GM18498 (cell line): ENCODE results near the gene SIPA1L3.

Experiments
- ATAC-seq: cut with Tn5 transposase; IDR thresholded peaks from one replicate; pipeline ENCODE4 v1.9.1; 2021; ENCODE audit warnings: mild to moderate bottlenecking, moderate library complexity; ENCODE audit not compliant: unreplicated experiment

SIPA1L3 gene

DNA sequence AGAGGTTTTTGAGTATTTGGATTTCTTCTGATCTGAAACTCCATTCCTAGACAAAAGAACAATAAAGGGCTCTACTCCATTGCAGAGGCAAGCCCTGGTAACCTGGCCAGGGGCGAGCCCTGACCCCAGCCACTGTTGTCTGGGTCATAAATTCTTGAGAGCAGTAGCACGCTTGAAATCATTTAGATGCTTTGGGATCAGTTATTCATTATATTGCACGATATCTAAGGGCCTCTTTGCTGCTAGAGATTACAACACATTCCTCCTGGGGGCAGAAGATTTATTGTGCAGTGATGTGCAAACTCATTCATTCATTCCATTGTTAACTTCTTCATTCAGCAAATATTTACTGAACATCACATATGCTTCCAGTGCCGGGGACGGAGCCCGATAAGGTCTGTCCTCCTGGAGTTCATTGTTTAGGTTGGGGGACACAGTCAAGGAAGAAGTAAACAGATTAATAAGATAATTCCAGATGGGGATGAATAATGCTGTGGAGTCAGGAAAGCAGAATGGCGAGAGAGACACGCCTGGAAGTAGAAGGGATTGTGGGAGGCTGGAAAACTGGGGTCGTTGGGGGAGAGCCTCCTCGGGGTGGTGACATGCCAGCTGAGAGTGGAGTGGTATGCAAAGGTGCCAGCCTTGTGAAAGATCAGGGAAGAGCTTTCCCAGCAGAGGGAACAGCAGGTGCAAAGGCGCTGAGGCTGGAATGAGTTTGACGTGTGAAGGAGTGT lies 34.9 kb downstream of the SIPA1L3 start:
- no peak for ATAC-seq

DNA sequence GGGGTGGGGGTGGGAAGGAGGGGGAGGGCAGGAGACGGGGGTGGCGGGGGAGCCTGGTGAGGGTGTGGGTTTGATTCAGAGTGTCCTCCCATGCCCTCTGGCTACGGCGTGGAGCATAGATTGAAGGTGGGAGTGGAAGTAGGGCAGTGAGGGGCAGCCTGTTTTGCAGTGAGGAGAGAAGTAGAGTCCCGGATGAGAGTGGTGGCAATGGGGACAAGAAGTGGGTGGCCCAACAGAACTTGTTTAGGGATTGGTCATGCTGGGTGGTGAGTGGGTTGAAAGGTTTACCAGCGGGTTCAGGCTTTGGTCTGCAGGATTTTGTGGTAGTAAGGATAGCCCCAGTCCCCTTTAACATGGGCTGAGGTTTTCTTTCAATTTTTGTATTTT lies 35.5 kb downstream of the SIPA1L3 start:
- no peak for ATAC-seq

DNA sequence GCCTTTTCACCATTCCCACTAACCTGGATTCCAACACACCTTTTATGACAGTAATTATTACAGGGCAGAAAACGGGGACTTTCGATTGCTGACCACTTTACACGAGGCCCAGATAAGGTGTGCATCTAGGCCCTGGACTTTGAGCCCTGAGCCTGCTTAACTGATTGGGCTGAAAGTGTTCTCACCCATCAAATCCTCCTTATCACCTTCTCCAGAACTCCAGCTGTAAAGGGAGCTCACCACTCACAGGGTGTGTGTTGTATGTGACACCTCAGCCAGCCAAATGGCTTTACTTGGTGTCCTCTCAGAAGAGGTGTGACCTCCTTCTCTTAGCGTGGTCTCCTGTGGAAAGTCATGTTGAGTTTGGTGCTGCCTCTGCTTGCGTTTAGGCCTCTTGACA lies 36.5 kb downstream of the SIPA1L3 start:
- ATAC-seq: no peak

DNA sequence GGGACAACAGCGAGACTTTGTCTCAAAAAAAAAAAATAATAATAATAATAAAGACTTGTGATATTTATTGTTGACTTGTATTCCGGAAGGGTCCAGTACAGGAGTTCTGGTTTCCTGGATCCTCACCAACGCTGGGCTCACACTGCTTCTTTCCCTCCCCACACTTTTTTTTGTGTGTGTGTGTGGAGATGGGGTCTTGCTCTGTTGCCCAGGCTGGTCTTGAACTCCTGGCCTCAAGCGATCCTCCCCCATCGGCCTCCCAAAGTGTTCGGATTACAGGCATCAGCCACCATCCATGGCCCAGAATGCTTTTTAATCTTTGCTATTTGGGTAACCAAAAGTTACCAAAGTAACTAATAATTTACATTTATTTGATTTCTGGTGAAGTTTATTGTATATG lies 39.1 kb downstream of the SIPA1L3 start:
- ATAC-seq: no peak

DNA sequence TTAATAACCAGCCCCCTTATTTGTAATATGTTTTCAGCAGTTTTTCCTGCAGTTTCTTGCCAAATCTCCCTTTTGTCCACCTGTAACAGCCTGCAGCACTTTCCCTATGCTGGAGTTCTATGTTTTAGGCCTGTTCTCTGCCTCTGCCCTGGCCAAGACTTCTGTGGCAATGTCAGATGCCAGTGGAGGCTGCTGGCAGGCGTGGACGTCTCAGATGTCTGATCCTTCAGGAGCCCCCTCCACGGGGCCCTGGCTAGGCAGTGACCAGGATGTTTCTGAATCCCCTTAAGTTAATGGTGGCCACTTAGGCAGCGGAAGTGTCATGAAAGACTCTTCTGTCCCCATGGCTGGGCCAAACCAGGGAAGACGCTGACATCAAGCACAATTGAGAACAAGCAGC lies 40.8 kb downstream of the SIPA1L3 start:
- ATAC-seq: no peak

DNA sequence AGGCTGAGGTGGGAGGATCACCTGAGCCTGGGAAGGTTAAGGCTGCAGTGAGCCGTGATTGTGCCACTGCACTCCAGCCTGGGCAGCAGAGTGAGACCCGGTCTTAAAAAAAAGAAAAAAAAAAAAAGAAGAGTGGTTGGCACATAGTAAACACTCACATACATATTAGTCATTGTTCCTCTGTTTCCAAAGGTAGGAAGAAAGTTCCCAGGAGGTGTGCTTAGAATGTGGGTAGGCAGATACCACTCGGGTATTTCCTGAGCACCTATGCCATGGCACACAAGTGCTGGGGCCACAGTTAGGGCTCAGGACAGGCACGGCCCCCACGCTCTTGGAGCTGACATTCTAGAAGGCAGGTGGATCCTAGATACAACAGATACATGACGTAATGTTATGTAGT lies 41.4 kb downstream of the SIPA1L3 start:
- no peak for ATAC-seq

DNA sequence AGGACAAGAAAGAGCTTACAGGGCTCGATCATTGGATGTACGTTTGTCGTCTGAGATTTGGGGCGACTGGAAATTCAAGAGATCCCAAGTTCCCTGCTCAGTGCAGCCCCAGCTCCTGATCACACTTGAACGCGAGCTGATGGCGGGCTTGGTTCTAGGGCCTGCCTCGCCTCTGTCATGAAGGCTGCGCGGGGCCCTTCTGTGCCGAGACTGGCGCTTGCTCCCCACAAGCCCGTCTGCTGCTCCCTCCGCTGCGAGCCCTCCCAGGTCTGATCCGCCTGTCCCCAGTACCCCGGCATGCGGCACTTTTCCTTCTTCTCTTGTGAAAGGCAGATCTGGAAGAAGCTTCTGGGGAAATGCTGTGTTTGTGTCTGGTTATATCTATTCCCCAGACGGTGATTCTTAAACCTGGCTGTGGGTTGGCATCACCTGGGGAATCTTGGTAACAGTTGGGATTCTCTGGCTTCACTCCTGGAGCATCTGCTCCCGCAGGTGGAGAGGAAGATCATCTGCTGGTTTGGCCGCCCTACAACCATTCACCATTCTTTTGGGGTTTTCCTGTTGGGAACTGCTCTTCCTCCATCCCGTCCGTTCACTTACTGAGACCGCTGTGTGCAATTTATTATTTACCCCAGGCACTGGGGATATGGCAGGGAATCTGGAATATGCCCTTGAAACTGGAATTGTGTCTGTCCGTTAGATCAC lies 43.6 kb downstream of the SIPA1L3 start:
- ATAC-seq: no peak

DNA sequence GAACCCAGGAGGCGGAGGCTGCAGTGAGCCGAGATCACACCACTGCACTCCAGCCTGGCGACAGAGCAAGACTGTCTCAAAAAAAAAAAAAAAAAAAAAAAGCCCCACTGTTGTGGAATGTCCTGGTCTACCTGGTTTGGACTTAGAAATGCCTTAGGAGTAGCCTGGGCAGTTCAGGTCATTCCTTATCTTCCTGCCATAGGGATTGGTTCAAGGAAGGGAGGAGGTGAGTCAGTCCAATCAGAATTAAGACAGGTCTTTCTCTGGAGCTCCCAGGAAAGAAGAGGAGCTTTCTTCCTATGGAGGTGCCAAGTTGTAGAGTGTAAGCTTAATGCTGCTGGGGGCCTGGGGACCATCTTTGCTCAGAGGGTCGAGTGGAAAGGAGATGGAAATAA lies 44.8 kb downstream of the SIPA1L3 start:
- no peak for ATAC-seq

DNA sequence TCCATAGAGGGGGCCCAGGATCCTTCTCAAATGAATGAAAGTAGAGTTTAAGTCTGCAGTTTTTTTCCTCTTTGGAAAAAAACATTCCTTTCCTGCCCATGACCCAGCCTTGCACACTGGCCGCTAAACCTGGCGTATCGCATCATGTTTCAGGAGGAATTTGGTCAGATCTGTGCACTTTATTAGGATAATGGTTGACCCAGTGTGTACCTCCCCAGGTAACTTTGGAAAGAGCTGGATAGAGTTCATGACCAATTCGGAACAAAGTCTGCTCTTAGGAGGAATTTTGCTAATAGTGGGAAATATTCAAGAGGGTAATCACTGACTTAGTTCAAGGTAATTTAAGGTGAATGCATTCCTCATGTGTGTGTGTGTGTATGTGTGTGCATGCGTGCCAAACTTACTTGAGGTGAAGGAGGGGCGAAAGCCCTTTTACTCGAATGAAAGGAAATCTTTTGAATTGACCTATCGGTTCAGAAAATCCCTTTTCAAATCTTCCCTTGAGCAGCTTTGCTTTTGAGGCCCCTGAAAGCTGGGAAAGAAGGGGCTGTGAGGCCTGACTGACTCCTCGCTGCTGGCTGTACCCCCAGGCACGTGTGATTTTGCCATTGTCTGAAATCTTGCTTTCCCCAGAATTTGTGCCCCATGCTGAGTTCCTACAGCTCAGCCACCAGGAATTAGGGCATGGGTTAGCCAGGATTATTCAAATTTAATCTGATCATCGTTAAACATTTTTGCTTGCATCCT lies 46.3 kb downstream of the SIPA1L3 start:
- no peak for ATAC-seq

DNA sequence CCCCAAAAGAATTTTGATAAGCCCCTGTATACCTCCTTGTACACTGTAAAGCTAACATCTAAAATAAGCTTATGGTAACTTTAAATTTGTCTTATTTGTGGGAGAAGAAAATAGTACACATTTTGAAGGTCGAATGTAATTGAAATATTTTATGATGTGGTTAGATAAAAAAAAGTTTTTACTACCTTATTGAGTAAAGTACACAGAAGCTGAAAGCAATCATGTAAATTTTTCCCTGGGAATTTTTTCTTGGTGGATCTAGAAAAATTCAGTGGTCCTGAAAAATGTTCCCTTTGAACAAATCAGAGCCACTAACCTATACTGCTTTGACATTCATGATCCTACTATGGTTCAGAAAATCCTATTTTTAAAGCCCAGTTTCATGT lies 46.9 kb downstream of the SIPA1L3 start:
- no peak for ATAC-seq

DNA sequence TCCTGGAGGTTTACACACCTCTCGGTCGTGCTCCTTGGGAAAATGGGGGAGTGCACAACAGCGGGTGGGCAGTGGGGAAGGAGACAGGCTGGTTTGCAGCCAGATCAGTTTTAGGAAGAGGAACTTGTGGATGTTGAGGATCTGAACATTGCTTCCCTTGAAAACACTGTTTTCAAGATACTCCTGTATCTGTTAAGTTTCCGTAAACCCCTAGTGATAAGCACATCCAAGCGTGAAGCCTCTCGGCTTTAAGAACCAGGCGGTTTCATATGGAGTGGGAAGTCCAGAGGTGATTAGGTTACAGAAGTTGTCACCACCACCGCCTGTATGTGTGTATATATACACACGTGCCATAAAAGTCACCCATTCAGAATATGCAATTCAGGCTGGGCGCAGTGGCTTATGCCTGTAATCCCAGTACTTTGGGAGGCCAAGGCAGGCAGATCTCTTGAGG lies 47.4 kb downstream of the SIPA1L3 start:
- no peak for ATAC-seq

DNA sequence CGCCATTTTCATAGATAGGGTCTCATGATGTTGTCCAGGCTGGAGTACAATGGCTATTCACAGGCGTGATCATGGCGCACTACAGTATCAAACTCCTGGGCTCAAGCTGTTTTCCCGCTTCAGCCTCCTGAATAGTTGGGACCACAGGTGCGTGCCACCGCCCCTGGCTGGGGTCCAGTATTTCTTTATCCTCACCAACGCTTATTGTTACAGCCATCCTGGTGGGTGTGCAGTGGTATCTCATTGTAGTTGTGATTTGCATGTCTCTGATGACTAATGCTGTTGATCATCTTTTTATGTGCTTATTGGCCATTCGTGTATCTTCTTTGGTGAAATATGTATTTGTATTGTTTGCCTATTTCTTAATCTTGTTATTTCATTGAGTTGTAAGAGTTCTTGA lies 49.0 kb downstream of the SIPA1L3 start:
- no peak for ATAC-seq

DNA sequence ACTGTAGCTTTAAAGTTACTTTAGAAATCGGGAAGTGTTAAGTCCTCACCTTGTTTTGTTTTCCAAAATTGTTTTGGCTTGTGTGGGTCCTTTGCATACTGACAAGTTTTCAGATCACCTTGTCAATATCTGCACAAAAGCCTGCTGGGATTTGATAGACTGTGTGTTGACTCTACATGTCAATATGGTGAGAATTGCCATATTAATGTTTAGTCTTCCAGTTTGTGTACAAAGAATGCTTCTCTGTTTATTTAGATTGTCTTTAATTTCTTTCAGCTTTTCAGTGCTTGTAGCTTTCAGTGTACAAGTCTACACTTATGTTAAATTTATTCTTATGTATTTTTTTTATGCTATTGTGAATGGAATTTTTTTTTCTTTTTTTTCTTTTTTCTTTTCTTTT lies 50.2 kb downstream of the SIPA1L3 start:
- ATAC-seq: no peak

DNA sequence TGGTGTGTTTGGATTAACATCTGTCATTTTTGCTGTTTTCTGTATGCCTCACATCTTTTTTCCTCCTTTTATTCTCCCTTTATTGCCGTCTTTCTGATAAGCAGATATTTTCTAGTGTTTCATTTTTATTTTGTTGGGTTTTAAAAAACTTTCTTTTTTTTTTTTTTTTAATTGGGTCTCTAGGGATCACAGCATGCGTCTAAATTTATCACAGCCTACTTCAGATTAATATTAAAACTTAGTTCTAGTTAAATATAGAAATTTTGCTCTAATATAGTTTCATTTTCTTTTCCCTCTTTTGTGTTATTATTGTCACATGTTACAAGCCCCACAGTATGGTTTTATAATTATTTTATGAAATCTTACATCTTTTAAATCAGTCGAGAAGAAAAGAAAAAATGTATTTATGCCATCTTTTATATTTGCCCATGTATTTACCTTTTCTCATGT lies 52.7 kb downstream of the SIPA1L3 start:
- no peak for ATAC-seq

DNA sequence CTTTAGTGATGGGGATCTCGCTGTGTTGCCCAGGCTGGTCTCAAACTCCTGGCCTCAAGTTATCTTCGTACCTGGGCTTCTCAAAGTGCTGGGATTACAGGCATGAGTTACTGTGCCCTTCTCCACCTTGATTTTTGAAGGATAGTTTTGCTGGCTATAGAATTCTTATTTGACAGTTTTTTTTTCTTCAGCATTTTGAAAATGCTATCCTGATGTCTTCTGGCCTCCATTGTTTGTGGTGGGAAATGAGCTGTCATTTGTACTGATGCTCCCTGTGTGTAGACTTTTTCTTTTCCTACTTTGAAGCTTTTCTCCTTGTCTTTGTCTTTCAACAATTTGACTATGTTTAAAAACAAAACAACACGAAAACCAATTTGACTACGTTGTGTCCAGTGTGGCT lies 54.2 kb downstream of the SIPA1L3 start:
- ATAC-seq: no peak

DNA sequence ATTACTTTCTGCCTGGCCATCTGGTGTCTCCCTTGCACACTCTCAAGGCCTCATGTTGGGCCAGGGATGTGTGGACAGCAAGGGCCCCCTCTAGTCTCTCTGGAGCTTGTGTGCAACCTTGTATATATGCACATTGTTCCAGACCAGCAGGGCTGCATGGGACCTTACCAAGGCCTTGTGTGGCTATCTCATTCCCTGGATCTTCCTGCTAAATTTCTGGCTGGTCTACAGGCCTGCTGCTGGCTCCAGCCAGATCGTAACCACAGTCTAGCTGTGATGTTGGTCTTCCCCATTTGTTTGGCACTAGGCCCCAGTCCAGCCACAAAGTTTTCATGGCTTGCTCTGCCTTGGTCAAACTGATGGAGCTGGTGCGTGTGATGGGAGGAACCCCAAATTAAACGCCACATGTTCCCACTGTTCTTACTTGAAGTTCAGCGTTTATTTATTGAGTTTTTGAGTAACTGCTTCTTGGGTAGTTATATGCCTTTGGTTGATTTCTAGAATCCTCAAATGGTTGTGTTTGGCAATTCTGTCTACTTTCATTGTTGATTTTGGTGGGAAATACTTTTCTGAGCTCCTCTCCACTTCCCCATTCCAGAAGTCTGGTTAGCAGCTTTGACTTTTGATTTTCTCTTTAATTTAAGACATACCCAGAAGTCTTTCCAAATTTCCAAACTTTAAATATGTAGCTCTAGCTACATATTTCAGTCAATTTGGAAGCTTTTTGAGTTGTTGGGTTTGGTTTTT lies 56.4 kb downstream of the SIPA1L3 start:
- no peak for ATAC-seq

DNA sequence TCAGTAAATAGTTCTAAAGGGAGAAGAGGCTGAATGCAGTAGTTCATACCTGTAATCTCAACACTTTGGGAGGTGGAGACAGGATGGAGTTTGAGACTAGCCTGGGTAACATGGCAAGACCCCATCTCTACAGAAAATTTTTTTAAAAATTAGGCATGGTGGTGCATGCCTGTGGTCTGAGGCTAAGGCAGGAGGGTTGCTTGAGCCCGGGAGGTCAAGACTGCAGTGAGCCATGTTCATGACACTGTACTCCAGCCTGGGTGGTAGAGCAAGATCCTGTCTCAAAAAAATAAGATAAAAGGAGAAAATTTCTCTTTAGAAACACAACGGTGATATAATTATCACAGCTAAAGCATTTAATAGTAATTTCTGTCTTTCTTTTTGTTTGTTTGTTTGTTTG lies 57.1 kb downstream of the SIPA1L3 start:
- ATAC-seq: no peak

DNA sequence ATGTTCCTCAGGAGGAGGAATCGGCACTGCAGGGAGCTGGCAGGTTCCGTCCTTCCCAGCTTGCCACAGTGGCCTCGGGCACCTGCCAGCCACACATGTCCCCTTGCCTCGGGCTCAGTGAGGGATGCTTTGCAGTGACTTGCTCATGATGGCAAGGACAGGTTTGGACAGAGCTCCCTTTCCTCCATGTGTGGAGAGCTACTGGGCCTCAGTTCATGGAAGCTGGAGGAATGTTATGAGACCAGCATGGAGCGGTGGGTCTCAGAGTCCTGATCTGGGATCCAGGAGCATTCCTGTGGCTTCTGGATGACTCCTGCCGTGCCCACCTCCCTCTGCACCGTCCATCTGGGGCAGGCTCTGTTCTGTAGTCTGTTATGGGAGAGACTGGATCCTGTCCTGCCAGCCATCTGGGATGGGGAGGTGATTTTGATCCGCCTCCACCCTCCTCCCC lies 59.2 kb downstream of the SIPA1L3 start:
- ATAC-seq: no peak

DNA sequence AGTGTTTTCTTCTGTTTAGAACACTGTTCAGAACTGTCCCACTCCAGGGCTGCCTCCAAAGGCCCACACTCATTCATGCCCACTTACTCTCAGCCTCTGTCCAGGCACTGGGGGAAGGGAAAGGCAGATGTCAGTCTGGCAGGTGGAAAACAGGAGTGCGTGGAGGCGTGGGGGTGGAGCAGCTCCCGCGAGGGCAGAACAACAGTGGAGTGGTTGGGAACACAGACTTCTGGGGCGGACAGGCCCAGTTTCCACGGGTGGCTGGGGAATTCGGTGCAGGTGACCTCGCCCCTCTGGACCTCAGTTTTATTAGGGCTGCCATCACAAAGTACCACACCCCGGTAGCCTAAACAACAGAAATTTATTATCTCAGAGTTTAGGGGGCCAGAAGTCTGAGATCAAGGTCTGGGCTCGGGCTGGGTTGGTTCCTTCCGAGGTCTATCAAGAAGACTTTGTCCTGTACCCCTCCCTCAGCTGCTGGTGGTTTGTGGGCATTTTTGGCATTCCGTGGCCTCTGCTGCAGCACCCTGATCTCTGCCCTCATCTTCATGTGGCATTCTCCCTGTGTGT lies 59.7 kb downstream of the SIPA1L3 start:
- no peak for ATAC-seq

DNA sequence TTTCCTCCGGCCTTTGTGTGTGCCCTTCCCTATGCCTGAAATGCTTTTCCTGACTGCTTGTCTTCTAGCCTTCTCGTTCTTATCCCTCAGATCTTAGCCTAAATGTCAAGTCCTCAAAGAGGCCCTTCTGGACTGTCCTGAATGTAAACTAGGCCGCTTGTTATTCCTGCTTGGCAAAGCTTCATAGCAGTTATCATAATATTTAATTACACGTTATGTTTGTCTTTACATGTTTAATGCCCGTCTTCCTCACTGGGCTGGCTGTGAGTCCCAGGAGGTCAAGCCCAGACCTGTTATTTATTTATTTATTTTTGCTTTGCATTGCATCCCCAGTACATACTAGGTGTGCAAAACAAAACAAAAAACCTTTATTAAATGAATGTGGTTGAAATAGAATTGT lies 62.7 kb downstream of the SIPA1L3 start:
- ATAC-seq: no peak

DNA sequence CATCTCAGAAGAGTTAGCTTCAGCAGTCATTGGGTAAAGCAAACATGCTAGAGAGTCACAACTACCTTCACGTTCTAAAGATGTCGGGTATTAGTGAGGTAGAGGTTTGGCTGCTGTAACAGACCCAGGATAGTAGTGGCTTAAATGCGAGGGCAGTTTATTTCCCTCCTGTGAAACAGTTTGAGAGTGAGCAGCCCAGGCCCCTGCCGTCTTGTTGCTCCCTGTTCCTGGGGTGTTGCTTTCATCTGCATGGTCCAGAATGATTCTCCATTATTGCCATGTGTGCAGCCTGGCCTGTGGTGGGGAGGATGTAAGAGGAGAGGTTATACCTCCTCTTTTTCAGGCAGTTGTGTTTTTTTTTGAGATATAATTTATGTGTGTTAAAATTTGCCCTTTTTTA lies 63.7 kb downstream of the SIPA1L3 start:
- no peak for ATAC-seq
